Stimulated activated CD8-positive, alpha-beta memory T cell treated with anti-CD3 and anti-CD28 coated beads, Interleukin-12 subunit alpha, Interleukin-12 subunit beta, amount 100 ng/mL, for 24 hours (primary cell): ENCODE data around the gene FOXJ1.
"Not testable (repeated sequence)": the region's sequence is repeated elsewhere in the genome, so short reads cannot be mapped to it uniquely, and the experiment has no call there.

Experiments
- DNase-seq: peaks from one replicate; pipeline ENCODE4 v3.0.0-alpha.2; 2020; ENCODE audit errors: extremely low read depth

The FOXJ1 gene, protein sequence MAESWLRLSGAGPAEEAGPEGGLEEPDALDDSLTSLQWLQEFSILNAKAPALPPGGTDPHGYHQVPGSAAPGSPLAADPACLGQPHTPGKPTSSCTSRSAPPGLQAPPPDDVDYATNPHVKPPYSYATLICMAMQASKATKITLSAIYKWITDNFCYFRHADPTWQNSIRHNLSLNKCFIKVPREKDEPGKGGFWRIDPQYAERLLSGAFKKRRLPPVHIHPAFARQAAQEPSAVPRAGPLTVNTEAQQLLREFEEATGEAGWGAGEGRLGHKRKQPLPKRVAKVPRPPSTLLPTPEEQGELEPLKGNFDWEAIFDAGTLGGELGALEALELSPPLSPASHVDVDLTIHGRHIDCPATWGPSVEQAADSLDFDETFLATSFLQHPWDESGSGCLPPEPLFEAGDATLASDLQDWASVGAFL

GRCh38 chr17:76141212-76142038 lies at the start of gene FOXJ1:
Gene FOXJ1 (minus strand): TSS chr17:76141245. CDS start chr17:76140395, 850 bp downstream.
- DNase-seq = peak; percentile 63

- no peak for DNase-seq
Measured at GRCh38 chr17:76189741-76190140, 48.7 kb upstream of the FOXJ1 start.

- no peak for DNase-seq
Measured at GRCh38 chr17:76189247-76189646, 48.2 kb upstream of the FOXJ1 start.

- no peak for DNase-seq
Measured at GRCh38 chr17:76188213-76189016, 47.4 kb upstream of the FOXJ1 start.

DNA sequence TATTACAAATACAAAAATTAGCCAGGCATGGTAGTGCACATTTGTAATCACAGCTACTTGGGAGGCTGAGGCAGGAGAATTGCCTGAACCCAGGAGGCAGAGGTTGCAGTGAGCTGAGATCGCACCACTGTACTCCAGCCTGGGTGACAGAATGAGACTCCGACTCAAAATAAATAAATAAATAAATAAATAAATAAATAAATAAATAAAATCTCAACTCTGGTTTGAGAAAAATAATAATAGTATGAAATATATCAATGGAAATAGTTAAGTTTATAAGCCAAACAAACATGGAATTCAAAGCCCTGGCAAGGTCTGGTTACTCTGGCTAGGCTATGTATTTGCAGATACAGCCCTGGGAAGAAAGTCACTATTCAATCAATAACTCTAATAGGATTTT lies 45.7 kb upstream of the FOXJ1 start:
- not testable (repeated sequence) for DNase-seq

GRCh38 chr17:76184290-76184689 lies 43.2 kb upstream of the FOXJ1 start:
- DNase-seq = no peak

DNA sequence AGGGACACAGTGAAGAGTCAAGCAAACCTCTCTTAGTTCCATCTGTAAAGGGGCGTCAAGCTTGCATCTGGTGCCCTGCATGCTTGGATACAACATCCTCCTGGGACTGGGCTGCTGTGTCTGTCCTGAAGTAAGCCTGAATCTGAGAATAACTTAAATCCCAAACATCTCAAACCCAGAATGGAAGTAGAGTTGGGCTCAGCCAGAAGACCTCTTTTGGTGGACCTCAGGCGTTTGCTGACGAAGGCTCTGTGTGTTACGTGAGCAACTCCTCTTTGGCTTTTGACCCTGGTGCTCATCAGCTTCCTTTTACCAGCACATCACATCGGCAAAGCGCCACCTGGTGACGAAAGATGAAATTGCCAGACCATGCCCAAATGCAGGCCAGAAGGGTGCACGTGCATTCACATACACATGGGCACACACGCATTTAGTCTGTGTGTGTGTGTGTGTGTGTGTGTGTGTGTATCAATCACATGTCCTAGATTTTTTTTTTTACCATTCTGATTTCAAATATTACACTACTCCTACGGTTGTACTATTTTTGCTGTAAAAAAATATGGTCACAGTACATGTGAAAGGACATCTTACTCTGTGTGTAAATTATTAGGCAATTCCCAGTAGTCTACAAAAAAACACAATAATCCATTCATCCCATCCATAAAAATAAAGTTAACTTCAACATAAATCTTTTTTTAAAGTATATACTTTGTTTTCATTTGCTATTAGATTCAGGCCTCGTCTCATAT lies 41.1 kb upstream of the FOXJ1 start:
- DNase-seq = peak; percentile 76

DNA sequence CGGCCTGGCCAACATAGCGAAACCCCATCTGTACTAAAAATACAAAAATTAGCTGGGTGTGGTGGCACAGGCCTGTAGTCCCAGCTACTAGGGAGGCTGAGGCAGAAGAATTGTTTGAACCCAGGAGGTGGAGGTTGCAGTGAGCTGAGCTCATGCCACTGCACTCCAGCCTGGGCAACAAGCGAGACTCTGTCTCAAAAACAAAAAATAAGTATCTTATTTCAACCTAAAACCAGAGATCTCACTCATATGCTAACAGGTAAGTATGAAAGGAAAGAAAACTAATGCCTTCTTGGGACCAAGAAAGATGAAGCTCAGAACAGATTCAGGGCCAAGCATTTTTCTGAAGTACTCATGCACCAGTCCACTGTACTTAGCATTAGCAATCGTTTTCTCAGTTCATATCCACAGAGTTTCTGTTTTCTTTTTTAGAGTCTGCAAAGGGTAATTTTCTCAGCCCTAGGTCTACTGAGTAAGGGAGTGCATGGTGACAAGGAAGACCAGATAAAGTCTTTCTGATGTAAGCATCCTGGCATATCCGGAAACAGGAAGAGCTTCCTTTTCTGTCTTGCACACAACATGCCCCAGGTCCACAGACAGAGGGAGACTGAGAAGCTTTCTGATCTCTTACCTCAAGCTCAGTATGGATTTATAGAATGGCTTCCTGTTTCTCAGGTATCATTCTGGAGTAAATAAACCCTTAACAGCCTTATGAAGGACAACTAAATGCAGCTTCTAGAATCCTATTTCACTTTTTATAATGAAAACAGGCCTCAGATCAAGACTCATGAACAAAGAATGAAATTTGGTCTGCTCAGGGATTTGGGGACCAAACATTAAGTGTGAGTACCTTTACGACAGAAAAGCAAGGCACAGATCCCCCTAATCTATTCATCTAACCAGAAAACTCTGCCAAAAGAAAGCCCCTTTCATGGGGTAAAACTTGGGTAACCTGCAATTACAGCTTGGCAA lies 38.7 kb upstream of the FOXJ1 start:
- no peak for DNase-seq

DNA sequence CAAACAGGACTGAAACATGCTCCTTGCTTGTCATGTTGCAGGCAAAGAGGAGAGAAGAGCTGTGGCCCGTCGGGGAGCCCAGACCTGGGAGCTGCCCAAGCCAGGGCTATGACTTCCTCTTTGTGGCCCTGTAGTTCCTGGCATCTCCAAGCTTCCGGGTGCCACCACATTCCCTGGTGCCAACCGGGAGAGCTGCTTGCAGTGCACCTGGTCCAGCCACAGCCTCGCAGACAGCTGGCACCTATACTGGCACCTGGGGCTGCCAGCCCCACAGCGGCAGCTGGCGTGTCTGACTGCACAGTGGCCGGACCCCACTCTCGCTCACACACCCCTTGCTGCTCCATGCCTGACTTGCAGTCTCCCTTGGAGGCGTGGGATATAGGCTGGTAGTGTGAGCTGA lies 37.1 kb upstream of the FOXJ1 start:
- no peak for DNase-seq

DNA sequence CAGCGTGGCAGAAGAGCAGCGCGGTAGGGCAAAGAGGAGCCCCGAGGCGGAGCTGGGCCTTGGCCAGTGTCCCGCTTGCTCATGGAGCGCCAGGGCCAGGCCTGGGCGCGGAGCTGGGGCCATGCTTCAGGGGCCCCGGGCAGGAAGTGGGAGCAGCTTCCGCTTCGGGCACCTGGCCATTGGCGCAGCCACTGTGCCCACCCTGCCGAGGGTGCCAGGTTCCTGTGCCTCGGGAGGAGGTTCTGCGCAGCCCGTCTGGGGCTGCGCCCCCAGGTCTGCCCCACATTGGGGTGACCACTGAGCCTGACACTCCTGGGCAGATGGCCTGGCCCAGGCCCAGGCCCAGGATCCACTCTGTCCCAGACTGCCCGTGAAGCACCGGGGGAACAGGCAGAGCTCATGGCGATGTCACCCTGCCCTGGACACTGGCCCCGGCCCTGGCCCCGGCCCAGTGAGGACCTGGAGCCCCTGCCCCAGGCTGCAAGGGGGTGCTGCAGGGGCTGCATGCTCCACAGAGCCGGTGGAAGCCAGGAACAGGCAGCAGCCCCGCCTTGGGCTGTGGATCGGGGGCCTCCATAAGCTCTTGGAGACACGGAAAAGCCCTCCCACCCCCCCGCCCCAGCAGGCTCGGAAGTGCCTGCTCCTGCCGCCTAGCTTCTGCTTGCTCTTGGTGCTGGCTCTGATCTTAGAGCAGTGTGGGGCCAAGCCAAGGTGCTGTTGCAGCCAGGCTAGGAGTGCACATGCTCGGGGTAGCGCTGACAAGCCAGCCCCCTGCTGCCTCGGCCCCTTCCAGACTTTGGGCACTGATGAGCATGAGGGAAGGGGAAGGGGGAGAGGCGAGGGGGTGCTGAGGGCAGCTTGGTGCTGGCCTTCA lies 35.9 kb upstream of the FOXJ1 start:
- no peak for DNase-seq

- DNase-seq = no peak
Measured at GRCh38 chr17:76174037-76174436, 33.0 kb upstream of the FOXJ1 start.

GRCh38 chr17:76173474-76173873 lies 32.4 kb upstream of the FOXJ1 start:
- DNase-seq = no peak

DNA sequence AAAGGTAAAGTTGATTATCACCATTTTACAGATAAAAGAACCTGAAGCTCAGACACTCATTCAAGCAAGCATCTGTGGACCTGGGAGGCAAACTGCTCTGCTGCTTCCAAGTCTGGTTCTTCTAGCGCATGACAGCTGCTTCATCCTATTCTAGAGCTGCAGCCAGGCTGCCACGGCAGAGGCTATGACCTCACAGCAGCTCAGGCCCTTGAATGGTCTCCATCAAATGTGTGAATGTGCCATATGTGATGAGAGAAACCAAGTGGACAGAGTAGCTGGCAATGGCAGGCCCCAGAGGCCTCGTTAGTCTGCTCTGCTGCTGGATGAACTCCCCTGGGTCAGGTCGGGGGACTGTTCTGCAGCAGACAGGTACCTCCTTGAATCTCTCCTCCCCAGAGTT lies 30.7 kb upstream of the FOXJ1 start:
- DNase-seq = no peak

DNA sequence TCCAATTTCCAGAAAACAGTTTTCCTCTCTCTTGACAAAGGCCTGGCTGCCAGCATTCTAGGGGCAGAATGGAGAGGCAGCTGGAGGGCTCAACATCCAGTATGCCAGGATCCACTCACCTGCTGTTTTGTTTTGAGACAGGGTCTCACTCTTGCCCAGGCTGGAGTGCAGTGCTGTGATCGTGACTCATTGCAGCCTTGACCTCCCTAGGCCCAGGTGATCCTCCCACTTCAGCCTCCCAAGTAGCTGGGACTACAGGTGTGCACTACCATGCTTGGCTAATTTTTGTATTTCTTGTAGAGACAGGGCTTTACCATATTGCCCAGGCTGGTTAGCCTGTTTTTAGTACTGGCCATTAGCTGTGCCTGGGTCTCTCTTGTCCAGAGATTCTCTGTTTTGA lies 29.1 kb upstream of the FOXJ1 start:
- DNase-seq = no peak

DNA sequence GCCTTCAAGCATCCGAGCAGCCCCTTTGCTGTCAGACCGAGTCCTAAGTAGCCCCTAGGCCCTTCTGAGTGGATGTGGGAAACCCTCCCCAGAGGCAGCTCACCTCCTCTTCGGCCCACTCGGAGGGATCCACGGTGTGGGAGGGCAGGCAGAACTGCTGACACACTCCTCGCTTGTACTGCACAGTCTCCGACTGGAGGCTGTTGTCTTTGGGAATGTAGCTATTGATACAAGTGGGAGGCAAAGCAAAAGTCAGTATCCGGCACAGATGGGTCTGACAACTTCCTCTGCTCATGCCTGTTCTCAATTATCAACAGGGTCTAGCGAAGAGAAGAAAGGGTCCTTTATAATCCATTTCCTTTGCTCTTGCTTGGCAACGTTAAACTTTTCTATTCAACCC lies 25.9 kb upstream of the FOXJ1 start:
- DNase-seq = no peak

DNA sequence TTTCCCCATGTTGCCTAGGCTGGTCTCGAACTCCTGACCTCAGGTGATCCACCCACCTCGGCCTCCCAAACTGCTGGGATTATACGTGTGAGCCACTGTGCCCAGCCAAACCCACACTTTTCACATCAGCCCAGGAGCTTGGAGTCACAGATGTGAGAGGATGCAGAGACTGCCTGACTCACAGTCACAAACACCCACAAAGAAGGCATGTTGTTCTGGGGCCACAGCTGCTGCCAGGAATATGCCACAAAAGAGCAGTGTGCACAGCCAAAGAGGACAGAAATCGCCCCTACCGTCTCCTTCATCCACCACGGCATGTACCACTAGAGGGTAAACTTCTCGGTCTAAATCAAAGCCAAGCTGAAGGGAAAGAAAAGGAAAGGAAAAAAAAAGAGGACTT lies 25.1 kb upstream of the FOXJ1 start:
- DNase-seq = no peak

- DNase-seq = no peak
Measured at GRCh38 chr17:76164331-76164730, 23.3 kb upstream of the FOXJ1 start.

DNA sequence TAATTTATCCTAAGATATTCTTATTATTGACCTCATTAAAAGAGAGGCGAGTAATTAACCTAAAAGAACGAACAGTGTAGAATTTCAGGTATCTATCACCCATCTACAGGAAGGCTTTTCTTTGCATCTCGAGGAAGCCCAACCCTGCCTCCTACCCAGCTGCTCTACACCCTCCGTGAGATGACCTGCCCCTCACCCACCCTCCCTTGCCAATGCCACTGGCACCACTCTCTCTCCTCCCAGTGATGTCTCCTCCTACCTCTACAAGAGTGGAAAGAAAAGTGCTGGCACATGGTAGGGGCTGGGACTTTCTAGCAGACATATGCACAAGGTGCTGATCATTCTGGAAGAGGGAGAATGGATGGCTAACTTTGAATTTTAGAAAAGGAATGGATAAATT lies 22.9 kb upstream of the FOXJ1 start:
- no peak for DNase-seq

DNA sequence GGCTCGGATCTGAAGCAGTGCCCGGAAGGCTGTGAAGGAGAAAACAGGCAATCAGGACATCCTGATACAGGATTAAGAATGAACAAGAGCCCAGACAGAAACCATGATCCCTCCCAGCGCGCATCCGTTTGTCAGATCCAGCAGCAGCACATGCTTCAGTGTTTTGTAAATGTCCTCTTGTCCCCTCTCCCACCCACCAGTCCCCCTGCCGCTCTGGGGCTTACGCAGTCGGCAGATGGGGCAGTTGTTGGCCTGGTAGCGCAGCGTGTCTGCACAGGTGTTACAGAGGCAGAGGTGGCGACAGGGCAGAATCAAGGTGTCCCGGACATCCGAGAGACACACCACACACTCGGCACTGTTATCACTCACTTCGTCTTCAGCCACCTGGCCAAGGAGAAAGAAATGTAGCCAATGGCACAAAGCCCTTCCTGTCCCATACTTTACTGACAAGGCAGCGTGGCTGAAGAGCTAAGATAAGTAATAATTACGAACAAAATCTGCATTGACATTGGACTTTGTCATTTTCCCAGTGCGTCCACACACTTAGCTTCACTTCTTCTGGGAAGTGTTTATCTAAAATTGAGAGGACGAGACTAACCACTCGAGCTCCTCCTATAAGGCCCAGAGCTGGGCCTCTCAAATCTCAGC lies 20.7 kb upstream of the FOXJ1 start:
- no peak for DNase-seq
